GM18526 (cell line): ENCODE measurements around the gene CD7.

Source experiments
- POLR2A ChIP-seq: IDR thresholded peaks from 3 replicates; pipeline ENCODE4 v1.6.1; 2011; ENCODE audit not compliant: insufficient read length; ENCODE audit errors: extremely low read depth

CD7 gene

DNA sequence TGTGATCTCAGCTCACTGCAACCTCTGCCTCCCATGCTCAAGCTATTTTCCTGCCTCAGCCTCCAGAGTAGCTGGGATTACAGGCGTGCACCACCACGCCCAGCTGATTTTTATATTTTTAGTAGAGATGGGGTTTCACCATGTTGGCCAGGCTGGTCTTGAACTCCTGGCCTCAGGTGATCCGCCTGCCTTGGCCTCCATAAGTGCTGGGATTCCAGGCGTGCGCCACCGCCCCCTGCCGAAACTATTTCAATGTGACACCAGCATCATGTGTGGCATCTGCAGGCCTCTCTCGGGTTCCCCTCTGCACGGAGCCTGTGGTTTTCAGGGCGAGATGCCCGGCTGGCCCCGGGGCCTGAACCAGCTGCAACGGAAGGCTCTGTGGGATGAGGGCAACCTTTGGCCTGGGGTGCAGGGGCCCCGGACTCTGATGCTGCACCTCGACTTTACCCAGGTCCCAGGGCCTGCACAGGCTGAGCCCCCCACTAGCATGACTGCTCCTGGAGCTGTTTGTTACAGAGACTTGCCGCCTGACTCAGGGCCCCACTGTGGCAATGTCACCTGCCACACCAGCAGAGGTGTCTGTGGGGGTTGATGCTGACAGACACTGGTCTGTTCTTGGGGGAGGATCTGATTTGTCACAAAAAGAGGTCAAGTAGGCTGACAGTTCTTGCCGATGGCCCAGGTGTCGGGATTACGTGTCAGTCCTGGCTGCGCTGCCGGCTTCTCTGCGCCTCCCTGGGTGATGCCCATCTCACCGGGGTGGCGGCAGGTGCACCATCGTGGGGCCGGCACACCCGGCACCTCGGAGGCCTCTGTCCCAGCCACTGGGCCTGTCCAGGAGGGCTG is 33.0 kb upstream of the CD7 start:
- no peak for TF ChIP-seq POLR2A

DNA sequence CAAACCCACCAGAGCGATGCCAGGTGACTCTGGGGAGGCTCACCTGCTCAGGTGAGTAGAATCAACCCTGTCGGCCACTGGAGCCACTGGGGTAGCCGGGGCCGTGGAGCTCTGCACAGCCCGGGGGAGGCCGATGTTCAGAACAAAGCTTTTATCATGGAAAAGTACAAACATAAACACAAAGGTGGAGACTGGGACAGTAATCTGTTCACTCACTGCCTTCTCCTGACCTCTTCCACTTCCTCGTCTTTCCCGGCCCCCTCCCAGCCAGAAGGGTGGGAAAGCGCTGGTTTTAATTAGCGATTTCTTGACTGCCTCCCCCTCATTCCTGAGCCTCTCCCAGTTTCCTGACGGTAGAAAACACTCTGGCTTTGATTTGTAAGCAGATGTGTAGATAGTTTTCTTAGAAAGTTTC is 31.9 kb upstream of the CD7 start:
- TF ChIP-seq POLR2A = no peak

DNA sequence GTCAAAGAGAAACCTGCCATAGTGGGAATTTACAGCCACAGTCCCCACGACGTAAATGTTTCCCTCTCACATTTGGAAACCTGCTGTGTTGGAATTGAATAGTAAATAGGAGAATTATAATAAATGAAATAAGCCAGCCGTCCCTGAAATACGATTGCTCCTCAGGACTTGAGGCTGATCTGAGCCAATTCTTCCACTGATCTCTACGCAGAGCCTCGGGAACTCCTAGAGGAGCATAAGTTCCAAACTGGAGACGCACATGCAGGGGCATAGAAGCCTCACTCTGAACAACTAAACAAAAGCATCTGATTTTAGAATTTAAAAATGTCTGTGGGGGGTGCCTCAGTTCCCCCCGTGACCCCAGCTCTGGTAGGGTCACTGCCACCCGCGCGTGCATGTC is 31.5 kb upstream of the CD7 start:
- no peak for TF ChIP-seq POLR2A

- no peak for TF ChIP-seq POLR2A
These were observed 31.0 kb upstream of the CD7 start for GRCh38 chr17:82348434-82348833.

DNA sequence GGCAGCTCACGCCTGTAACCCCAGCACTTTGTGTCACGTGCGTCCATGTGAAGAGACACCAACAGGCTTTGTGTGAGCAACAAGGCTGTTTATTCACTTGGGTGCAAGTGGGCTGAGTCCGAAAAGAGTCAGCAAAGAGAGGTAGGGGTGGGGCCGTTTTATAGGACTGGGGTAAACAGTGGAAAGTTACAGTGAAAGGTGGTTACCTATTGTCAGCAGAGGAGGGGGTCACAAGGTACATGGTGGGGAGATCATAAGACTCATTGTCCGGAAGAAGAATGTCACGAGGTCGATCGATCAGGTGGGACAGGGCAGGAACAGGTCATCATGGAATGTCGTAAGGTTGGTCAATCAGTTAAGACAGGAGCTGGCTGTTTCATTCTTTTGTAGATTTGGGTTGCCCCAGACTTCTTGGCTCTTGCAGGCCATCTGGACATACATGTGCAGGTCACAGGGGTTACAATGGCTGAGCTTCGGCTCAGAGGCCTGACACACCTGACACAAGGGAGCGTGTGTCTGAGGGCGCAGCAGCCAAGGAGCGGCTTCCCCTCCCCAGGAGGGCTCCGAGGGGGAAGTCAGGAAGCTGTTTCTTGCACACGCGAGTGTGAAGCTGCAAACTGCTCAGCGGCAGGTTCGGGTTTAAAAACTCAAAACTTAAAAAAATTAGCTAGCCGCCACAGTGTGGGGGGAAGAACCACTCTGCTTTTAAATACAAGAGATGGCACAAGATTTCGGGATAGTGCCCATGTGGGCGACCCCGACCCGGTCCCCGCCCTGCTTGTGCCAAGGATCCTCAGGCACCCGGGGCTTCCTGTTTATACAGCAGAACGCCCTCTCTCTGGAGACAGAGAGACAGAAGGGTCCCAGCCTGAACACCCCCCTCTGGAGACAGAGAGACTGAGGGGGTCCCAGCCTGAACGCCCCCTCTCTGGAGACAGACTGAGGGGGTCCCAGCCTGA is 29.2 kb upstream of the CD7 start:
- no peak for TF ChIP-seq POLR2A

DNA sequence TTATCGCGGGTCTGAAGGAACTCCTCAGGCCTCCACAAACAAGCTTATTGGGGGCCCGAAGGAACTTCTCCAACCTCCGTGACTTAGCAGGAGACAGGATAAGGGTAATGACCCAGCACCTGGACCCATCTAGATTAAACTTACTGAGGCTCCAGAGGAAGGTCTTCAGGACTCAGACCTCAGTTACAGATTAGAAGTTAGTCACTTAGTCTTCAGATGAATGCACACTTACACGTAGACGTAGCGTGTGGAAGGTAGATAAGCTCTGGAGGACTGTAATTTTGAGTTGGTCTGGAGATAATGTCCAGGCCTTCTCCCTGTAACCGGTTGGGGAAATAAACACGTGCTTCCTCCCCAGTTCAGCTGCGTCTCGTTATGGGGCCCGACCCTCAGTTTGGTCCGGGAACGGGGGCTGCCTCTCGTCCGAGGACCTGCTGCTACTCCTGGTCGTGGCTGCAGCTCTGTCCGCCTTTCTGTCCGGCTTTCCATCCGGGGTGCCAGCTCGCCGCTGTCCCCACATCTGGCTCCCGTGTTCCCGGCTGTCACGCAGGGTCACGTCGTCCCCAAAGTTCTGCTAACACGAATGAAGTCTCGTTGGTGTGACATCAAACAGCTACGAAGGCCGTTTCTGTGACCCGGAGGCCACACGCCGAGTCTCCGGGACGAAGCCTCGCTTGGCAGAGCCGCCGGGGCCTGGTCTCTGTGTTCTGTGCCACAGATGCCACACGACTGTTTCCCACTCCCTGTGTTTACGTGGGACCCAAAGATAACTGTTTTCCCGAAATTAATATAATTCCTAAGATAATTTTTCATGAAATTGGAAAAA is 28.0 kb upstream of the CD7 start:
- no peak for TF ChIP-seq POLR2A

DNA sequence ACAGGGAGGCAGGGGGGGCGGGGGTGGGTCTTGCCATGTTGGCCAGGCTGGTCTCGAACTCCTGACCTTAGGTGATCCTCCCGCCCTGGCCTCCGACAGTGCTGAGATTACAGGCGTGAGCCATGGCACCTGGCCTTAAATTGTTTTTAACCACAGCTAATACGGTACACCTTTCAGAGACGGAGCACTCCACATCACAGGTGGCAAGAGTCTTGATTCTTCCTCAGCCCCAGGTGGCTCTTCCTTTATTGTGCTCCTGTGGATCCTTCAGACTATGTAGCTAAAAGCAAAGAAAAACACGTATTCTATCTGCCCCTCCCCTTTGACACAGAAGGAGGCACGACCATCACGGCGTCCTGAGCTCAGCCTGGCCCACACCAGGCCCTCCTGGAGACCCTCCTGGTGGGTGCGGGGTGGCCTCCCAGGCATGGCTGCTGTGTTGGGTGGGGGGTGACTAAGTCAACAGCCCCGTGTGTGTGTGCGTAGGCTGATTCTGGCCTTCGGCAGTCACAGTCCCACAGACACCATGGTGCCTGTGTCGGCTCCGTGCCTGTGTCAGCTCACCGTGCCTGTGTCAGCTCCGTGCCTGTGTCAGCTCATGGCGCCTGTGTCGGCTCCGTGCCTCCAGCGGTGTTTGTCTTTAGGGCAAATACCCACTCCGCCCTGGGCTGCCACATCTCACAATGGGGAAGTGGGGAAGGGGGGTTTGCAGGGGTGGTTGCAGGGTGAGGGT is 26.9 kb upstream of the CD7 start:
- TF ChIP-seq POLR2A = no peak

DNA sequence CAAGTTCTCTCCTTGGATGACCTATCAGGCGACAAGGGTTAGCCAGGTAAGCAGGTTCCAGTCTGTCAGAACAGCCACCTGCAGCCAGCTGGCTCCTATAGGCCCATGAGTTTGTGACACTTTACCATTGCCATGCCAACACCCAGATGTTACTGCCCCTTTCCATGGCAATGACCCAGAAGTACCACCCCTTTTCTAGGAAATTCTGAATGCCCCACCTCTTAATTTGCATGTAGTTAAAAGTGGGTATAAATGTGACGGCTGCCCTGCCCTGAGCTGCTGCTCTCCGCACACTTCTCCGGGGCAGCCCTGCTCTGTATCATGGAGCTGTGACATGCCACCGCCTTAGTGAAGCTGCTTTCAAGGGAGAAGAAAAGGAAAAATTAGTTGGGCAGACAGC is 26.2 kb upstream of the CD7 start:
- no peak for TF ChIP-seq POLR2A

GRCh38 chr17:82342361-82343079 is 25.1 kb upstream of the CD7 start:
- TF ChIP-seq POLR2A = no peak

DNA sequence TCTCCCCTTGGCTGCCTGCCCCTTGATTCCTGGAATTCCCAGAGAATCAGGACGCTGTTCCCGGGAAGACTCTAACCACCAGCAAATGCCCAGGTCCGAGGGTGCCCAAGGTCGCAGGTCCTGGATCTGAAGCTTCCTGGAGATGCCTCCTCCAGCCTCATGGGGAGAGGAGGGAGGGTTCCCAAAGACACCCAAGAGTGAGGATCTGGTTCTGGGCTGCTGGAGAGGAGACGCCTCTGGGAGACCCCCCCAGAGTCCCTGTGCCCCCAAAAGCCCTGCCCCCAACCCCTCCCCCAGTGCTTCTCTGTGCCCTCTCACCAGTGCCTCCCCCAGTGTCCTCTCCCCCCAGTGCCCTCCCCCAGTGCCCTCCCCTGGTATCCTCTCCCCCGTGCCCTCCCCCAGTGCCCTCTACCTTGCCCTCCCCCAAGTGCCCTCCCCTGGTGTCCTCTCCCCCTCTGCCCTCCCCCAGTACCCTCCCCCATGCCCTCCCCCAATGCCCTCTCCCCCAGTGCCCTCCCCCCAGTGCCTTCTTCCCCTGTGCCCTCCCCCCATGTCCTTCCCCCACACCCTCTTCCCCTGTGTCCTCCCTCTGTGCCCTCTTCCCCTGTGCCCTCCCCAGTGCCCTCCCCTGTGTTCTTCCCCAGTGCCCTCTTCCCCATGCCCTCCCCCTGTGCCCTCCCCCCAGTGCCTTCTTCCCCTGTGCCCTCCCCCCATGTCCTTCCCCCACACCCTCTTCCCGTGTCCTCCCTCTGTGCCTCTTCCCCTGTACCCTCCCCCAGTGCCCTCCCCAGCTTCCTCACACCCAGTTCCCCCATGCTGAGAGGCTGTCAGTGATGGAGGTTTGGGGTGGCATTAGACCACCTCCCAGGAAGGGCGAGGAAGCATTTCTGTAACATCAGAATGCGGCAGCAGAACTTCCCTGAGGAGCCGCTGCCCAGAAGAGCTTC is 22.5 kb upstream of the CD7 start:
- TF ChIP-seq POLR2A = no peak

DNA sequence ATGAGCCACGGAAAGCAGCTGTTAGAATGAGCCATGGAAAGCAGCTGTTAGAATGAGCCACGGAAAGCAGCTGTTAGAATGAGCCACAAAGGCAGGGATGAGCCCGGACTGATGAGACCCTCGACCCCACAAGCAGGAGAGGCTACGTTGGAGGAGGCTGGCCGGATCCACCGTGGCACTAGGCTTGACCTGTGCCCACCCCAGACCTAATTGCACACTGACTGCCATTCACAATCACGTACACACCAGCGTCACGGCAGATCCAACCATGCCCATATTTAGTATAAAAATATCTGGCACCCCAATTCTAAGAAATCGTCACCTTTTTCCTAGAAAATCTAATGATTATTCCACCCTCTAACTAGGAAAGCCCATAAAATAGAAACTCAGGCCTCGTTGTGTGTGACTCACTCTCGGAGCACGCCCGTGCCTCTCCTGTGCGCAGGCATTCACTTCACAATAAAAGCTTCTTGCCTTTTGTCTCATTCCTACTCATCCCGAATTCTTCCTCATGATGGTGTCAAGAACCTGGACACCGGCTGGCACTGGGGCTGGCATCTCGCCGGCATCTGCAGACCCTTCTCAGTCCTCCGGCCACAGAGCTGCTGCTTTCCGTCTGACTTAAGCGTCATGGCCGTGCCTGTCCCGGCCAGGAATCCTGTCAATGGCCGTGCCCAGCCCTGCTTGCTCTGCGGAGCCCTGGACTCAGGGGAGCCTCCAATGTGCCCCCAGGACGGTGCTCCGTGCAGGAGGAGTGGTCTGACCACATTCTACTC is 21.6 kb upstream of the CD7 start:
- no peak for TF ChIP-seq POLR2A

- no peak for TF ChIP-seq POLR2A
These were observed 17.4 kb upstream of the CD7 start for GRCh38 chr17:82334622-82335394.

DNA sequence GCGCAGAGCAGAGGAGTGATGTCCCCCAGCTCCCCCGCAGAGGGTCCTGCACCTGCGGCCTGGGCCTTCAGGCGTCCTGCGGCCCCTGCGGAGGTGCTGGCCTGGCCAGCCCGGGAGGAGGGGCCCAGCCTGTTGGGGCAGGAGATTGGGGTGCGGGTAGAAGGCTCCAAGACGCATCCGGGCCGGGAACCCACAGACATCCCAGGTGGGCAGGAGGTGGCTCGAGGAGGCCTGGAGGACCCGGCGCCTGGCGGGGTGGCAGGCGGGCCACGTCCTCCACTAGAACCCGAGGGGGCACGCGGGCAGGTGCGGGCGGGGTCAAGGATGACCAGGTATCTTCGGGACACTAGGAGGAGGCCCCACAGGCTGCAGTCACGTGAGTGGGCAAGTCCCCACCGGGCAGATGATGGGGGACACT is 16.8 kb upstream of the CD7 start:
- no peak for TF ChIP-seq POLR2A
